AML-193 (cell line): ENCODE measurements around the gene NEURL1B.
"Not testable (repeated sequence)": the region's sequence is repeated elsewhere in the genome, so short reads cannot be mapped to it uniquely, and the experiment has no call there.

Experiments
- DNase-seq, 2 experiments: peaks; one replicate each; lab custom pipeline; 2025; lab: John Stamatoyannopoulos, UW

The NEURL1B gene

GRCh38 chr5:172634106-172634899, 6.8 kb upstream of the NEURL1B start:
- DNase-seq: no peak

GRCh38 chr5:172635038-172635437, 6.0 kb upstream of the NEURL1B start:
- no peak for DNase-seq

- no peak for DNase-seq
Observed at GRCh38 chr5:172636279-172637050, 4.6 kb upstream of the NEURL1B start.

- DNase-seq: no peak
Observed at GRCh38 chr5:172637110-172637580, 3.9 kb upstream of the NEURL1B start.

GRCh38 chr5:172637740-172638139, 3.3 kb upstream of the NEURL1B start:
- DNase-seq: no peak

- no peak for DNase-seq
Observed at GRCh38 chr5:172638209-172638768, 2.8 kb upstream of the NEURL1B start.

GRCh38 chr5:172640139-172640538, 924 bp upstream of the NEURL1B start:
- DNase-seq: no peak

GRCh38 chr5:172641359-172642050, 442 bp downstream of the NEURL1B start:
- no peak for DNase-seq

- DNase-seq: no peak
Observed at GRCh38 chr5:172642051-172642409, 967 bp downstream of the NEURL1B start.

- DNase-seq: no peak
Observed at GRCh38 chr5:172642486-172642885, 1.4 kb downstream of the NEURL1B start.

GRCh38 chr5:172642926-172643871, 2.1 kb downstream of the NEURL1B start:
- DNase-seq: no peak

GRCh38 chr5:172644266-172644665, 3.2 kb downstream of the NEURL1B start:
- no peak for DNase-seq

GRCh38 chr5:172644711-172645110, 3.6 kb downstream of the NEURL1B start:
- no peak for DNase-seq

- no peak for DNase-seq
Observed at GRCh38 chr5:172645271-172646055, 4.4 kb downstream of the NEURL1B start.

- no peak for DNase-seq
Observed at GRCh38 chr5:172646716-172647285, 5.7 kb downstream of the NEURL1B start.

GRCh38 chr5:172647352-172648012, 6.4 kb downstream of the NEURL1B start:
- no peak for DNase-seq

GRCh38 chr5:172648013-172648381, 6.9 kb downstream of the NEURL1B start:
- no peak for DNase-seq

GRCh38 chr5:172648755-172649154, 7.7 kb downstream of the NEURL1B start:
- no peak for DNase-seq

GRCh38 chr5:172656496-172656895, 15.4 kb downstream of the NEURL1B start:
- not testable (repeated sequence) for DNase-seq
